ENCODE data around the gene KNCN.

The KNCN gene

DNA sequence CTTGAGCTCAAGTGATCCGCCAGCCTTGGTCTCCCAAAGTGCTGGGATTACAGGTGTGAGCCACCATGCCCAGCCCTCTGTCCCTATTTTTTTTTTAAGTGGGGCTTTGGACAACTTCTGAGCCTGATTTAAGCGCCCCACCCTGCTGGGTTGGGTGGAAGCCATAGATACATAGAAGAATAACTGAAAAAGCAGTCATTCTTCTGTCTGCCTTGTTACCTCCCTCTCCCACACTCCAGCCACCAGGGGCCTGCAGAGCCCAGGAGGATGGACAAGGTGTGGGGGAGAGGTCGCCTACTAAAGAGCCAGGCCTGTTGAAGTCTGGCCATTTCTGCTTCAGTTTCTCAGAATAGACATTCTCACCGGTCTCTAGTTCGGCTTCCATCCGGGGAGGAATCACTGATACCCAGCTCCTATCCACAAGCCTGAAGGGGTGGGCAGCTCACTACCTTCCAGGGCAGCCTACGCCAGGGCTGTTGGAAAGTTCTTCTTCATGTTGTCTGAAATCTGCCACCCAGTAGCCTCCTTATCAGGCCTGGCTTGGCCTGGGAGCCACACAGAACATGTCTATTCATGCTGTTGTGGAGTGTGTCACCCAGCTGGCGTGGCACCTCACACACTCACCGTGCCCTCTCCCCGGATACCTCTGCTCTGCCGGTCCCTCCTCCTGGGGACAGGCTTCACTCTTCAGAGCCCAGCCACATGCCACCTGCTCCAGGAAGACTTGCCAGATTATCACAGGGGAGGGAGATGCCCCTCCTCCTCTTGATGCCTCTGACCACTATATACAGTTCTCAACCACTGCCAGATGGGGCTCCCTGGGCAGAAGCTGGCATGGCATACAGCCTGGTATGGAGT, 27.7 kb downstream of the KNCN start:
- no peak for DNase-seq (ENCODE audit: low read depth in 3 of 3)

DNA sequence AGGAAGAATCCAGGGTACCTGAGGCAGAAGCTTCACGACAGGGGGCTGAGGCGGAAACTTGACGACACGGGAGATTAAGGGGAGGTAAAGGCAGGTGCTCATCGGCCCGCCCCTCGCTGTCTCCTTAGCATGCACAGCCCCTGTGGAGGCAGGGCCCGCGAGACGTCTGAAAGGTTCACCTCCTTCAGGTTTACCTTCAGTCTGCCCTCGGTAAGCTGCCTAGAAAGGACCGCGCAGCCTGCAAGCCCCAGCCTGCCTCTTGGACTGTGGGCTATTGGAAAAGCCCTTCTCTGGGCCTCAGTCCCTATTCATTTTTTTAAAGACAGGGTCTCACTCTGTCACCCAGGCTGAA, 28.5 kb downstream of the KNCN start:
- no peak for DNase-seq (ENCODE audit: low read depth in 3 of 3)

DNA sequence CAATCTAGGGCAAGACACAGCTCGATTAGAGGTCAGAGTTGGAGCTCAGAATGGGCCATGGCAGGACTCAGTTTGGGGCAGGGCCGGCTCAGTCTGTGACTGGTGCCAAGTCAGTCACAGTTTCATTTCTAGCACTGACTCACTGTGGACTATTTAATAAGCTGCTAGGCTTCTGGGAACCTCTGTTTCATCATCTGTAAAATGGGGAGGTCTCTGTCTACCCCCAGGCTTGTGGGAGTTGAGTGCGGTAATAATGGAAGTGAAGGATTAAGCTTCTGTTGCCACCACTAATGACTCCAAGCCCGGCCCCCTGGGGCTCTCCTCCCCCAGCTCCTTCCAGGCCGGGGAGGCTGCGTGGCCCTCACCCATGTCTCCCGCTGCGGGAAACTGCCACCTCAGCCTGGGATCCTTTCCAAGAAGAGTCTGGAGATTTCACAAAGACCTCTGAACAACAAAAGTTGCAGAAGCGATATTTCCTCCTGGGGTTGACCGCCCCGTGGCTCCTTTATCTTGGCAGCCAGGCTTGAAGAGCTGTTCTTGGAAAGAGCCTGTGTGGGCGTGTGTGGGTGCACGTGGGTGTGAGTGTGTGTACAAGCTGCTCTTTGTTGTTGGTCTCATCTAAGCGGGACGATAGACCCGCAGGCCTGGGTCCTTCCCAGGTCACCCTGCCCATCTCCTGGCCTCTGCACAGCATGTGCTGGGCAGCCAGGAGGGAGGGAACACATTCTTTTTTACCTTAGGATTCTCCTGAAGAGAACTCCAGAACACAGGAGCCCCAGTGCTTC, 29.1 kb downstream of the KNCN start:
- peak in 1 of 3 experiments; percentile 30 for DNase-seq (ENCODE audit: low read depth in 3 of 3)

DNA sequence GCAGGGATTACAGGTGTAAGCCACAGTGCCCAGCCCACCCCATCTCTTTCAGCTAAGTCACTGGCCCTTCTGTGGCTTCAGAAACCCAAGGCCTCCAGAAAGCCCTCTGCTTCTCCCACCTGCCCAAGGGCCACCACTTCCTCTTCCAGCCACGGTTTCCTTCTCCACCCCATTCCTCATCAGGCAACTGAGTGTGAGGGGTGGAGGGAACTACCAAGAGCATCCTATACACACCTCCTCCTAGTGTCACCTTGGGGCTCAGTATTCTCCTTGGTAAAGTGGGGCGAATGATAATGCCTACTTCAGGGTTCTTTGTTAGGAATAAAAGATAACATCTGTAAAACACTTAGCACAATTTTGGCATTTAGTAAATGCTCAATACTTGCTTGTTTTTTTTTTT, 30.0 kb downstream of the KNCN start:
- no peak for DNase-seq (ENCODE audit: low read depth in 3 of 3)

DNA sequence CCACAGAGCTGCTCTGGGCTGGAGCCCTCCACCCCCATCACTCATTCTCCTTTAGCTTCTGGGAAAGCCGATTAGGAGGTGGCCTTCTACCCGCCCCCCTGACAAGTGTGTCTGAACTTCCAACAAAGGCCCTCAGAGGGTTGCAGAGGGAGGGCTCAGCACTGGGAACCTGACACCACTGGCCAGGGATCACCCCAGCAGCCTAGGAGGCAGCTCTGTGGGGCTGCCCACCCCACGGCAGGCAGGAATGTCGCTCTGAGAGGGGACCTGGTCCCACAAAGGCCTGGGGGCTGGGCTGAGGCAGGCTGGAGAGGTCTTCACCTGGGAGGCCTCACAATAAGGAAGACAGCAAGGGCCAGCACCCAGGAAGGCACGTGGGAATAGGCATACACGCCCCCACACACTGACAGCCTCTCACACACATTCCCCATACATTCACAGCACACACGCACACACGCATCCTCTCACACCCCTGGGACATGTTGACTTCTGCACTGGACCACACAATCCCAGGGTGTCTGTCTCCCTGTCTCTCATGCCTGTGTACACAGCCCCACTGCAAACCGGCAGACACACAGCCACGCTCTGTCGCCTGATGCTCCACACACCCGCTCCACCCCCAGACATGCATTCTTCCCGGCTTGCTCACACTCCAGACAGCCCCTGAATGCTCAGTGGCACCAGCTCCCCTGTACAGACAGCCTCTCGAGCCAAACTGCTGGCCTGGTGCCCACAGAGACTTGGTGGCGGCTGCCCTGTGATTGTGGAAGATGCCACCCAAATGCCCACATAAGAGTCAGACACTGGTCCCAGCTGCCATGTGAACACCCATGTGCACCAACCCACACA, 31.2 kb downstream of the KNCN start:
- no peak for DNase-seq (ENCODE audit: low read depth in 3 of 3)

DNA sequence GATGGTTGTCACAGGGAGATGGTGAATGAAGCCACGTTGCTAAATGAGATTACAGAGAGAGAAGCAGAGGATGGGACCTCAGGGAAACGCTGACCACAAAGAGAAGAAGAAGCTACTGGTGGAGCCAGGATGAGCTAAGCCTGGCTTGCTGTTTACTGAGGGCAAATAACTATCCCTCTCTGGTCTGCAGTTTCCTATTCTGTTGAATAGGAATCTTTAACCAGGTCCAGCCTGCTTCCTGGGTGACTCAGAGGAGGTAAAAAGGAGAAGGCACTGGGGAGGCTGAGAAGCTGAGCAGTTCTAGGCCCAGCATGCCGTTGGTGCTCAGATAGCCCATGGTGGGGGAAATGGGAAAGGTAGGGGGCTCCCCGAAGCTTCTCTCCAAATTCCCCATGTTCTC, 32.2 kb downstream of the KNCN start:
- DNase-seq (ENCODE audit: low read depth in 3 of 3): no peak

DNA sequence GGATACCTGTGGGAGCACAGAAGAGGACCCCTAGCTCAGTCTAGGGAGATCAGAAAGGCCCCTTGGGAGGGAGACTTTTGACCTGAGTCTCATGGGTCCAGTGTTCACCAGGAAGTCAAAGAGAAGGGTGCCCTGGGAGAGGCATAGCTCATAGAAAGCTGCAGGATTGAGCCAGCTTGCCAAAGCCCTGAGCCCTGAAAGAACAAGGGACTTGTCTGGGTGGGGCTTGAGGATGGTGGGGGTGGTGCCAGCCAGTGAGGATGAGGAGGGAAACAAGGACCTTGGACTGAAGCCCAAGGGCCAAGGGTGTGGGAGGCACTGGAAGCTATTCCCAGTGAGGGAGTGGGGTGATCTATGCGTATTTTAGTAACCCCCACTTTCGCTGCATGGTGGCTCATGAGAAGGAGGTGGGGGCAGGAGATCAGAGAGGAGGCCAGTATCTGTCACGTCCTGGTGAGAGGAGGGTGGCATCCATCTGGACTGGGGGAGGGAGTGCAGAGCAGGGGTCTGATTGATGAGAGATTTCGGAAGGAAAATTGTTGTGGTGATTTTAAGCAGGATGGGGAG, 33.4 kb downstream of the KNCN start:
- DNase-seq (ENCODE audit: low read depth in 3 of 3): no peak

DNA sequence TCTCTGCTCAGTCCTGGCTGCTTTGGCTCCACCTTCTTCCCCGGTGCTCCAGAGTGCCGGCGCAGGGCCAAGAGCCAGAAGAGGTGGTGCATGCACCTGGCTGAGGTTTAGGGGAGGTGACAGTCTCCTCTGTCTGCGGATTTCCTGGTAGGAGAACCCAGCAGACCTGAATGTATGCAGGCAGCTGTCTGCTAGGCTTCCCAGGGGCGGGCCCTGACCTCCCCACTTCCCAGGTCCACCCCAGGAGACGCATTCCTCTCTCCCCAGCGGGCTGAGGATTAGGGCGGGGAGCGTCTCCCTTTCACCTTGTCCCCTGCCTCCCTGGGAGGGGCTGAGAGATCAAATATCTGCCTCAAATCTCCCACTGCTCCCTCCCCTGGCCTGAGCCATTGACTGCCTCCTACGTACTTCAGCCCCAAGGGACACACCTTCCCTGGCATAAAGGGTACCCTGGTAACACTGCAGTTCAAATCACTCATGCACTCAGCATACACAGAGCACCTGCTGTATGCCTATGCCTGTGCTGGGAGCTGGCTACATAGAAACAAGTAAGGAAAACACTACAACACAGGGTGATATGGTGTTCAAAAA, 34.3 kb downstream of the KNCN start:
- DNase-seq (ENCODE audit: low read depth in 3 of 3): no peak

DNA sequence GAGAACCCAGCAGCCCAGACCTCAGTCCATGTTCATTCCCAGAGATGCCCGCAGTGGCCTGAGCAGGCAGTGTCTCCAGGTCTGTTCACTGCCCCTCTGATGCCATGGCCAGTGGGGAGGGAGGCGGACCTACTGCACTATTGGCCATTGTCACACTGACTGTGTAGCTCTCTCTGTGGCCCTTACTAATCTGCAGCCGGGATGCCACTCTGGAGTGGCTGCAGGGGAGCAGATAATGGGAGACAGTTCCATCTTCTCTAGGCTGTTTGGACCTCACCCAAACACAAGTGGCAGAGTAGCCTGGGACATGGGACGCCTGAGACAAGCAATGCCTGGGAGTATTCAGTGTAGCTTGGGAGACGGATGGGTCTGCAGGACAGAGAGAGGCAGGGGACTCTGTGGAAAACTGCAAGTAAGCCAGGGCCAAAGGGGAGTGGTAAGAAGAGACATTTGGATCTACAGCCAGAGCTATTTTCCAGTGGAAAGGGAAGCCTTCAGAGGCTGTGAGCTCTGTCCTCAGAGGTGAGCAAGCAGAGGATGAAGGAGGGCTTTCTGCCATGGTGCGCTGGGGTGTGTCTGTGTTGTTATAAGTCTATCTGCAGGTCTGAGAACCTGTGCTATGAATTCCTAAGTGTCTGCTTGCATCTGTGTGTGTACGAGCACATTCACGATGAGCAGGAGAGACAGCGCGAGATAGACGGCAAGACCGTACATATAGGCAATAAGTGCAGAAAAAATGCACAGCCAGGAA, 35.1 kb downstream of the KNCN start:
- no peak for DNase-seq (ENCODE audit: low read depth in 3 of 3)

DNA sequence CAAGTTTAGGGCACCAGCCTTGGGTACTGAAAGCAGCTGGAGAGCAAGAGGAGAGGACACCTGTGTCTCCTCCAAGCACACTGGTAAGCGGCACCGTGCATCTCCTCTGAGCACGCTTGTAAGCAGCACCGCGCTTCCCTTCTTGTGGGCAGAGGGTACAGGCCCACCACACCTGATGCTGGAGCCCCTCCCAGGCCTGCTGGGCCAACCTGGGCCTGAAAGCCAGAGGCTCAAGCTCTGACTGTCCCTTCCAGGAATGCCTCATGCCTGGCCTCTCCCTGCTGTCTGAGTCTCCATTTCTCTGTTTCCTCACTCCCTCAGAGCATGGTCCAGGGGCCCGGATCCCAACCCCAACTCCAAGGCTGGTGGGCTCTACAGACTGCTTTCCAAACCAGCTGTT, 35.9 kb downstream of the KNCN start:
- DNase-seq (ENCODE audit: low read depth in 3 of 3): no peak

DNA sequence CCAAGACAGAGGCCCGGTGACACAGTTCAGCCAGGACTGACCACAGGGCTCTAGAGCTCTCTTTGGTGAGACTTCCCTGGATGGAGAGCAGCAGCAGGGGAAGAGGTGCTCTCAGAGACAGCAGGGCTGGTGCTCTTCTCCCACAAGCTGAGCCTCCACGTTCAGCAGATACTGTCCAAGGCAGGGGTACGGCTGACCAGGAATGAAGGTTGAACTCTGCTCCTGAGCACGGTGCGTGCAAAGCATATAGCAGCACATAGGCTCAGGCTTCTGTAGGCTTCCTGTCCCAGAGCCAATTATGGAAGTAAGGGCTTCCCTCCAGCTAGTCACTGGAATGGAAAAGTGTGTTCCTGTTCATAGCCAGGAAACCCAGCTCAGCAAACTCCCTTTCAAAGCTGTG, 37.9 kb downstream of the KNCN start:
- no peak for DNase-seq (ENCODE audit: low read depth in 3 of 3)

DNA sequence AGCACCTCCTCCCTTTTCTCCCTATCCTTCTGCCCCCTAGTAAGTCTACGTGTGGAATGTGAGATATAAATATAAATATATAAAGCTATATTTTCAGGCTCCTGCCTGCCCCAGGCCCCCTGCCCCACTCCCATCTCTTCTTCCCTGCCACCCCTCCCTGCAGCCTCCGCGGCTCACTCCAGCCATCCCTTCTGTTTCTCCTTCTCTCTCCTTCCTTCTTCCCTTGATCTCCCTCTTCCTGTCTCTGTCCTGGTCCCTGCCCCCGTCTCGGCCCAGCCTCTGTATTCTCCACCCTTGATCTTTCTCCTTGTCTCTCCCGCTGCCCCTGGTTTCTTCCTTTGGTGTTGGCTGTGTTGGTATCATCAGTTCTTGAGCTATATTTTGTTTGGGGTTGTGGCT, 38.7 kb downstream of the KNCN start:
- DNase-seq (ENCODE audit: low read depth in 3 of 3): no peak

DNA sequence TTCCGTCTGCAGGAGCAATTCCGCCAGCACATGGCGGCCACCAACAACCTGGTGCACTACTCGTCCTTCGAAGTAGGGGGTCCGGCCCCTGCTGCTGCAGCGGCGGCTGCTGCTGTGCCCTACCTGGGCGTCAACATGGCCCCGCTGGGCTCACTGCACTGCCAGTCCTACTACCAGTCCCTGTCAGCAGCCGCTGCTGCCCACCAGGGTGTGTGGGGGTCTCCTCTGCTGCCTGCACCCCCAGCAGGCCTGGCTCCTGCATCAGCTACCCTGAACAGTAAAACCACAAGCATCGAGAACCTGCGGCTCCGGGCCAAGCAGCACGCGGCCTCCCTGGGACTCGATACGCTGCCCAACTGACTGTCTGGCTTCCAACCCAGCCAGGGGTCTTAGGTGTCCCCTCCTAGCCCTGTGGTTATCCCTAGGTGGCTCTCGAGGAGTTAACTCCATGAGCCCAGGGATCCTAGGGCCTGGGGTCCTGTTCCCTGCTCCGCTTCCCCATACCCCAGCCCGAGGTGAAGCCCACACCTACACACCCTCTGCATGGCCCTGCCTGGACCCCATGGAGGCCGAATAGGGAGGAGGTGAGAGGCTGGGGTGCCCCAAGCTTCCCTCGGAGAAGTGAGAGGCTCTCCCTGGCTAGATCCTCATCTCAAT, 39.2 kb downstream of the KNCN start:
- no peak for DNase-seq (ENCODE audit: low read depth in 3 of 3)

DNA sequence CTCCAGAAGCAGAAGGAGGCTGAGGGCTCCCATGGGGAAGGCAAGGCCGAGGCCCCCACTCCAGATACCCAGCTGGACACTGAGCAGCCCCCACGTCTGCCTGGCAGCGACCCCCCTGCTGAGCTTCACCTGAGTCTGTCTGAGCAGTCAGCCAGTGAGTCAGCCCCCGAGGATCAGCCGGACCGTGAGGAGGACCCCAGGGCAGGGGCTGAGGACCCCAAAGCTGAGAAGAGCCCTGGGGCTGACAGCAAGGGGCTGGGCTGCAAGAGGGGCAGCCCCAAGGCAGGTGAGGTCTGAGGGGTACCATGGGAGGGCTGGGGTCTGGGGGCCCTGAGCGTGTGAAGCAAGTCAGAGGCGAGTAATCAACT, 40.5 kb downstream of the KNCN start:
- DNase-seq (ENCODE audit: low read depth in 3 of 3): no peak

DNA sequence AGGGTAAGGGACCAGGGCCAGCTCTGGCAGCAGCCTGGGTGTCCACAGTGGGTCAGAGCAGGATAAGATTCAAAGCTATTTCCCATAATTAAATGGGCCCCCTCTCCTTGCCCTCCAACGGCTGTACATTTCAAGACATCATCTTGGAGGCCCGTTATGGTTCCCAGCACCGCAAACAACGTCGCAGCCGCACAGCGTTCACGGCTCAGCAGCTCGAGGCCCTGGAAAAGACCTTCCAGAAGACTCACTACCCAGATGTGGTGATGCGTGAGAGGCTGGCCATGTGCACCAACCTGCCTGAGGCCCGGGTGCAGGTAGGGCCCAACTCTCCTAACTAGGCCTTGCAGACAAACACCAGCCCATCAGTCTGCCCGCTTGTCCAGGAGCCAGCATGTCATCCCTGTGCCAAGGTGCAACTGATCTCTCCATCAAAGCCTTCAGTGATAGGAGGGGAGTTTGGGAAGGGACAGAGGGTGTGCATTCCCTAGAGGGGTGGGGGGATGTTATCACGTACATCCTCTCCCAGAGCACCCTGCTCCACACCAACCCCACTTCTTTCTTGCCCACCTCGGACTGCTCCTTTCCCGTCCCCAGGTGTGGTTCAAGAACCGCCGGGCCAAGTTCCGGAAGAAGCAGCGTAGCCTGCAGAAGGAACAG, 41.0 kb downstream of the KNCN start:
- DNase-seq (ENCODE audit: low read depth in 3 of 3): no peak

DNA sequence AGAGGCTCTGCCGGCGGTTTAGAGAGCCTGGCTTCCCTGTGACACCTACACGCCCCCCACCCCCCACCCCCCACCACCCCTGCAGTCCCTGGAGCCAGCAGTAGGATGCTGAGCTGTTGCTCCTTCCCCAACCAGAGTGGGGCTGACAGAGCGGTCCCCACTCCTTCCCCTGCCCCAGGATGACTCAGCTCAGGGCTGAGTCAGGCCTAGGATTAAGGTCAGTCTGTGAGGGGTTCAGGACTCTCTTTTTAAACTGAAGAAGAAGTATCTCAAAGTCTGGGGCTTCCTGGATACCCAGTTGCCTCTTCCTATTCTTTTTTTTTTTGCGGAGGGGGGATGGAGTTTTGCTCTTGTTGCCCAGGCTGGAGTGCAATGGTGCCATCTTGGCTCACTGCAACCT, 42.7 kb downstream of the KNCN start:
- no peak for DNase-seq (ENCODE audit: low read depth in 3 of 3)

DNA sequence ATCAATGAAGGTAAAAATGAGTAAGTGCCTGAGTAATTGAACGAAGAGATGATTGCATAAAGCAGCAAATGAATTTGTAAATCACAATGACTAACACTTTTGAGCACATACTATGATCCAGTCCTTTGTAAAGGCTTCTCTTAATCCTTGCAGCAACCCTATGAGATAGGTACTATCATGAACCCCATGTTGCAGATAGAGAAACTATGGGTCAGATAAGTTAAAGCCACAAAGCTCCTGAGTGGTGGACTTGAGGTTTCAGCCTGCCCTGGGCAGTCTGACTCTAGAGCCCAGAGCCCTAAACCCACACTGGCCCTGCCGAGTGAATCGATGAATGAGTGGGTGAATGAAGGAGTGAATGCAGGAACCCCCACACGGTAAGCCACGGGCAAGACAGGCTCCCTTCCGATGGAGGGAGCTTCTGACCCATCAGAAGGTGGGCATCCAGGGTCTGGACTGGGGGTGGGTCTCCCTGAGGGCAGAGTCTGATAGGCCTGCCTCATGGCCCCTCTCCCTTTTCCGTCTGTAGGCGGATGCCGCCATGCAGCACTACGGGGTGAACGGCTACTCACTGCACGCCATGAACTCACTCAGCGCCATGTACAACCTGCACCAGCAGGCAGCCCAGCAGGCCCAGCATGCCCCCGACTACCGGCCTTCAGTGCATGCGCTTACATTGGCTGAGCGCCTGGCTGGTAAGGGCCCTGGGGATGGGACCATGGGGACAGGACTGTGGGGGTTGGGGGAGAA, 44.8 kb downstream of the KNCN start:
- DNase-seq (ENCODE audit: low read depth in 3 of 3): no peak

DNA sequence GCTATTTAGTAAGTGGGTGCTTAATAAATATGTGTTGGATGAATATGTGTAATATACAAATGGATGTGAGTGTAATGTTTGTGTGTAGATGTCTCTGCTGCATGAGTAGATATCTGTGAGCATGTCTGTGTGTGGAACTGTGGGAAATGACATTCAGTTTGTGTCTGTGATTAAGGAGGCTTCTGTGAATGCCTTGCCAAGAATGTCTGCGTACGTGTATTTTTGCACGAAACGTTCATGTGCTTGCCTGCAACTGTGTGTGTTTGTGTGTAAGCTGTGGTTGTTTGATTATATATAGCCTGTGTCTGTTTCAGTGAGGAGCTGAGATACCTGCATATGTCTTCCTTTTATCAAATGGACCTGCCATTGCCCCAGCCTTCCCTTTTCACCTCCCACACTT, 48.0 kb downstream of the KNCN start:
- no peak for DNase-seq (ENCODE audit: low read depth in 3 of 3)

DNA sequence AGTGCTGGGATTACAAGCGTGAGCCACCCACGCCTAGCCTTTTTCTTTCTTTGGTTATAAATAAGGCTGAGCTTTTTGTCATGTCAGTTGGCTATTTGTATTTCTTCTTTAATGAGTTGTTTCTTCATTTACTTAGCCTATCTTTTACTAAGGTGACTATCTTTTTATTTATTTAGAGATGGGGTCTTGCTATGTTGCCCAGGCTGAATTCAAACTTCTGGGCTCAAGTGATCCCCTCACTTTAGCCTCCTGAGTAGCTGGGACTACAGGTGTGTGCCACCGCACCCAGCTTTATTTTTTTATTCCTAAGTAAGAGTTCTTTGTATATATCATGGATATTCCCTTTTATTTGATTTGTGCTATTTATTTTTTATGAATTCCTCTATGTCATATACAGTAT, 49.9 kb downstream of the KNCN start:
- no peak for DNase-seq (ENCODE audit: low read depth in 3 of 3)

Data from stimulated activated CD4-positive, alpha-beta T cell treated with anti-CD3 and anti-CD28 coated beads, TNF-alpha, amount 100 ng/mL, for 24 hours (primary cell).